Esophagus (tissue), 2 donors: ENCODE results near the gene PTPRM. TPM values are rescaled to one million over a fixed set of nuclear protein-coding genes. Genes with fewer than 3 reads are reported as not detected.

Experiments
- H3K27ac ChIP-seq, 2 donors: one replicate each; pipeline ENCODE4 v1.5.1; 2013; ENCODE audit warnings: low read depth in 2 of 2, mild to moderate bottlenecking in 2 of 2, inconsistent platforms in 1 of 2, low read length in 1 of 2, moderate library complexity in 1 of 2
- H3K27me3 ChIP-seq, 2 donors: one replicate each; pipeline ENCODE4 v1.6.1; 2013; ENCODE audit warnings: low read length in 2 of 2, control low read depth in 1 of 2, mild to moderate bottlenecking in 1 of 2; ENCODE audit not compliant: insufficient read depth in 2 of 2, control insufficient read depth in 1 of 2
- H3K36me3 ChIP-seq, 2 donors: one replicate each; pipeline ENCODE4 v1.6.1; 2013; ENCODE audit warnings: low read length in 1 of 2; ENCODE audit not compliant: control insufficient read depth in 2 of 2, insufficient read depth in 2 of 2
- H3K4me1 ChIP-seq, 2 donors: one replicate each; pipeline ENCODE4 v1.6.1; 2013; ENCODE audit warnings: low read length in 1 of 2; ENCODE audit not compliant: control insufficient read depth in 2 of 2, insufficient read depth in 2 of 2
- H3K4me3 ChIP-seq, 2 donors: one replicate each; pipeline ENCODE4 v1.5.1; 2013; ENCODE audit warnings: low read length in 2 of 2, mild to moderate bottlenecking in 2 of 2, low read depth in 1 of 2, moderate library complexity in 1 of 2
- H3K9me3 ChIP-seq, 2 donors: one replicate each; pipeline ENCODE4 v1.6.1; 2013; ENCODE audit warnings: mild to moderate bottlenecking in 2 of 2, low read depth in 1 of 2, low read length in 1 of 2, moderate library complexity in 1 of 2; ENCODE audit not compliant: control insufficient read depth in 2 of 2, insufficient read depth in 1 of 2
- WGBS, 2 donors: extraction: QIAGEN DNeasy Blood & Tissue Kit; methylation state at CpG; one replicate each; pipeline ENCODE4 v1.1.7; 2013; 5-methylcytosine and 5-hydroxymethylcytosine counted together
- polyA plus RNA-seq, 2 donors: library from polyadenylated mRNA; stranded (reverse); fragments of 200-250 nt; gene quantifications; one replicate each; pipeline ENCODE4 v1.2.3, GENCODE V29; 2013
- donor health status: healthy with polysubstance abuse.
- donor health status: Bipolar disorder and iron deficiency.

PTPRM gene
- polyA plus RNA-seq, 2 donors = 6.3 to 10.4 TPM

GRCh38 chr18:7619676-7620075 lies 52.6 kb downstream of the PTPRM start:
- H3K4me3 ChIP-seq = no peak overlapping the region
- H3K27ac ChIP-seq = no peak overlapping the region
- H3K4me1 ChIP-seq = peaks cover 0 to 5% of the 10 kb centered on the region in 2 donors
- no peaks in the 10 kb centered on the region for H3K27me3 ChIP-seq
- no peaks in the 10 kb centered on the region for H3K36me3 ChIP-seq
- WGBS, 2 donors = 61 to 66% methylated on average over 7 of the region's 7 CpGs
- peaks cover 0 to 3% of the 10 kb centered on the region in 2 donors for H3K9me3 ChIP-seq

- no peak overlapping the region for H3K4me3 ChIP-seq
- H3K4me1 ChIP-seq = peaks cover 0 to 2% of the 10 kb centered on the region in 2 donors
- no peaks in the 10 kb centered on the region for H3K27me3 ChIP-seq
- H3K27ac ChIP-seq = no peak overlapping the region
- H3K9me3 ChIP-seq = no peaks in the 10 kb centered on the region
- H3K36me3 ChIP-seq = no peaks in the 10 kb centered on the region
Measured at GRCh38 chr18:7622721-7623120, 55.6 kb downstream of the PTPRM start.

- Histone ChIP-seq H3K27me3 (no peaks in the 10 kb centered on the region), H3K9me3 (no peaks in the 10 kb centered on the region), H3K36me3 (no peaks in the 10 kb centered on the region), H3K4me3 (no peak overlapping the region), H3K27ac (no peak overlapping the region), H3K4me1 (peaks cover 0 to 2% of the 10 kb centered on the region in 2 donors)
- WGBS, 2 donors = 92 to 96% methylated on average over 1 of the region's 1 CpG
Measured at GRCh38 chr18:7623681-7624080, 56.6 kb downstream of the PTPRM start.

GRCh38 chr18:7624697-7625096 lies 57.6 kb downstream of the PTPRM start:
- peaks cover 0 to 2% of the 10 kb centered on the region in 2 donors for H3K36me3 ChIP-seq
- WGBS, 2 donors = 93 to 95% methylated on average over 6 of the region's 6 CpGs
- no peaks in the 10 kb centered on the region for H3K27me3 ChIP-seq
- peaks cover 0 to 2% of the 10 kb centered on the region in 2 donors for H3K4me1 ChIP-seq
- H3K4me3 ChIP-seq = no peak overlapping the region
- no peak overlapping the region for H3K27ac ChIP-seq
- no peaks in the 10 kb centered on the region for H3K9me3 ChIP-seq

GRCh38 chr18:7626175-7626921 lies 59.2 kb downstream of the PTPRM start:
- Histone ChIP-seq H3K27ac (no peak overlapping the region), H3K4me1 (no peaks in the 10 kb centered on the region), H3K9me3 (no peaks in the 10 kb centered on the region), H3K36me3 (peaks cover 0 to 2% of the 10 kb centered on the region in 2 donors), H3K4me3 (no peak overlapping the region), H3K27me3 (no peaks in the 10 kb centered on the region)
- WGBS, 2 donors = 66 to 85% methylated on average over 4 of the region's 4 CpGs

- Histone ChIP-seq H3K4me1 (no peaks in the 10 kb centered on the region), H3K9me3 (no peaks in the 10 kb centered on the region), H3K36me3 (peaks cover 0 to 2% of the 10 kb centered on the region in 2 donors), H3K27ac (no peak overlapping the region), H3K4me3 (no peak overlapping the region), H3K27me3 (no peaks in the 10 kb centered on the region)
- WGBS, 2 donors = 58 to 64% methylated on average over 5 of the region's 5 CpGs
Measured at GRCh38 chr18:7626922-7627440, 59.9 kb downstream of the PTPRM start.

- Histone ChIP-seq H3K4me1 (no peaks in the 10 kb centered on the region), H3K36me3 (peaks cover 0 to 2% of the 10 kb centered on the region in 2 donors), H3K27ac (no peak overlapping the region), H3K4me3 (no peak overlapping the region), H3K27me3 (no peaks in the 10 kb centered on the region), H3K9me3 (no peaks in the 10 kb centered on the region)
Measured at GRCh38 chr18:7629416-7629815, 62.3 kb downstream of the PTPRM start.

GRCh38 chr18:7630731-7631442 lies 63.8 kb downstream of the PTPRM start:
- Histone ChIP-seq H3K4me3 (no peak overlapping the region), H3K36me3 (peaks cover 0 to 2% of the 10 kb centered on the region in 2 donors), H3K9me3 (no peaks in the 10 kb centered on the region), H3K4me1 (no peaks in the 10 kb centered on the region), H3K27me3 (no peaks in the 10 kb centered on the region), H3K27ac (no peak overlapping the region)
- 83 to 87% methylated on average over 4 of the region's 4 CpGs for WGBS, 2 donors

- Histone ChIP-seq H3K27me3 (no peaks in the 10 kb centered on the region), H3K4me3 (no peak overlapping the region), H3K9me3 (no peaks in the 10 kb centered on the region), H3K27ac (no peak overlapping the region), H3K4me1 (no peaks in the 10 kb centered on the region), H3K36me3 (peaks cover 0 to 2% of the 10 kb centered on the region in 2 donors)
- WGBS, 2 donors = 70 to 76% methylated on average over 6 of the region's 6 CpGs
Measured at GRCh38 chr18:7632152-7633098, 65.3 kb downstream of the PTPRM start.
